Pancreas (tissue), 10 donors: ENCODE data around the gene LYST. TPM values are rescaled to one million over a fixed set of nuclear protein-coding genes. Genes with fewer than 3 reads are reported as not detected.
"Not testable (repeated sequence)": the region's sequence is repeated elsewhere in the genome, so short reads cannot be mapped to it uniquely, and the experiment has no call there.

Source experiments
- ATAC-seq, 4 donors: fragments of 200-7000 bp; cut with Tn5 transposase; one replicate each; pipeline versions ENCODE4 v1.8.0 to v1.9.1; 2020; ENCODE audit warnings: mild to moderate bottlenecking in 4 of 4, moderate library complexity in 4 of 4
- DNase-seq, 6 donors: peaks; one replicate each; pipeline ENCODE4 v3.0.0-alpha.2; 2020
- FAIRE-seq: peaks from 2 replicates; lab custom pipeline; 2012; peaks lifted over from hg19 to GRCh38; lab: Jason Lieb, UNC
- H3K27ac ChIP-seq, 4 donors: fragments of 200-600 bp; sonication (generic); 1 replicate in 3 of 4; 2 replicates in 1 of 4; pipeline versions ENCODE4 v1.5.0 to v1.8.0; 2020
- H3K27me3 ChIP-seq, 4 donors: fragments of 200-600 bp; one replicate each; pipeline ENCODE4 v1.8.0; 2021
- H3K36me3 ChIP-seq, 3 donors: fragments of 200-600 bp; sonication (generic) in 1 of 3; one replicate each; pipeline versions ENCODE4 v1.5.0 to v1.8.0; 2020 to 2021
- H3K4me1 ChIP-seq, 3 donors: fragments of 200-600 bp; one replicate each; pipeline ENCODE4 v1.8.0; 2021
- H3K4me3 ChIP-seq, 4 donors: fragments of 200-600 bp; sonication (generic) in 2 of 4; one replicate each; pipeline versions ENCODE4 v1.5.0 to v1.8.0; 2020 to 2021
- H3K9me3 ChIP-seq, 4 donors: fragments of 200-600 bp; one replicate each; pipeline ENCODE4 v1.8.0; 2021
- CTCF ChIP-seq, 4 donors: fragments of 200-600 bp; sonication (generic) in 3 of 4; IDR thresholded peaks; one replicate each; pipeline versions ENCODE4 v1.5.0 to v1.8.0; 2021; ENCODE audit warnings: antibody characterized with exemption in 4 of 4
- WGBS, 2 donors: extraction: QIAGEN DNeasy Blood & Tissue Kit; methylation state at CpG; one replicate each; pipeline ENCODE4 v1.1.7; 2013; 5-methylcytosine and 5-hydroxymethylcytosine counted together
- intact Hi-C, 3 donors: fragments of 100-400 bp; cut with DNase I; formaldehyde crosslinking; loops; one replicate each; pipeline versions ENCODE4 v1.11.1 to v1.14.2; 2022
- polyA plus RNA-seq, 2 donors: library from polyadenylated mRNA; stranded (reverse); fragments of 200-250 nt; gene quantifications; one replicate each; pipeline ENCODE4 v1.2.3, GENCODE V29; 2013
- total RNA-seq, 6 donors: library from RNA; stranded (reverse); fragmentation: NEBNext Ultra II Directional in 4 of 6; extraction: Animal tissue kit (Norgen Biotek cat#: 25700) in 4 of 6; gene quantifications; one replicate each; pipeline versions ENCODE4 v1.2.1 to v1.2.4, GENCODE V29; 2021 to 2023
- donor health status: healthy with polysubstance abuse.
- donor health status: DM: no; HTN: no; CAD: no; lungs with moderate emphysema.
- donor health status: DM: no; HTN: no; CAD: no.
- donor health status: control.
- donor health status: control.
- donor health status: Bipolar disorder and iron deficiency.
- donor health status: DM: yes; HTN: yes; CAD: no.
- donor health status: DM: no; HTN: no; CAD: no.
- donor health status: DM: no; HTN: no; CAD: no.
- donor health status: DM: yes; HTN: yes; CAD: no.

Gene LYST
- total and polyA plus RNA-seq, 8 donors: 4.3 to 13.7 (median 8.9) TPM

- H3K27ac ChIP-seq: no peak overlapping the region
- 75 to 77% methylated on average over 18 of the region's 18 CpGs for WGBS, 2 donors
- no peak for TF ChIP-seq CTCF (IDR thresholded peaks at IDR 0.05)
- H3K27me3 ChIP-seq: no peaks in the 10 kb centered on the region
- FAIRE-seq: no peak
- no peaks in the 10 kb centered on the region for H3K4me1 ChIP-seq
- no peak overlapping the region for H3K4me3 ChIP-seq
- ATAC-seq: no peak
- H3K9me3 ChIP-seq: no peaks in the 10 kb centered on the region
- no peak for DNase-seq
- intact Hi-C loops: no loop called here
- no peaks in the 10 kb centered on the region for H3K36me3 ChIP-seq
Measured at GRCh38 chr1:235622936-235623779, 243.5 kb downstream of the LYST start.

- WGBS, 2 donors: 77% methylated on average over 2 of the region's 2 CpGs
- H3K9me3 ChIP-seq, H3K4me1 ChIP-seq, H3K36me3 ChIP-seq, H3K27me3 ChIP-seq, H3K4me3 ChIP-seq, ATAC-seq, intact Hi-C loops, DNase-seq, H3K27ac ChIP-seq, FAIRE-seq: not testable (repeated sequence)
Measured at GRCh38 chr1:235619149-235619548, 247.6 kb downstream of the LYST start.

- DNase-seq: no peak
- no peaks in the 10 kb centered on the region for H3K36me3 ChIP-seq
- H3K27me3 ChIP-seq: no peaks in the 10 kb centered on the region
- no peaks in the 10 kb centered on the region for H3K9me3 ChIP-seq
- intact Hi-C loops: no loop called here
- no peaks in the 10 kb centered on the region for H3K4me1 ChIP-seq
- no peak for TF ChIP-seq CTCF (IDR thresholded peaks at IDR 0.05)
- 84 to 96% methylated on average over 3 of the region's 3 CpGs for WGBS, 2 donors
- FAIRE-seq: no peak
- no peak for ATAC-seq
- H3K27ac ChIP-seq: no peak overlapping the region
- H3K4me3 ChIP-seq: no peak overlapping the region
Measured at GRCh38 chr1:235617808-235618207, 248.9 kb downstream of the LYST start.

- H3K27ac ChIP-seq: no peak overlapping the region
- no peaks in the 10 kb centered on the region for H3K36me3 ChIP-seq
- FAIRE-seq: no peak
- no peaks in the 10 kb centered on the region for H3K4me1 ChIP-seq
- no peak for DNase-seq
- no peaks in the 10 kb centered on the region for H3K9me3 ChIP-seq
- H3K4me3 ChIP-seq: no peak overlapping the region
- 77 to 91% methylated on average over 3 of the region's 3 CpGs for WGBS, 2 donors
- no peak for TF ChIP-seq CTCF (IDR thresholded peaks at IDR 0.05)
- no peaks in the 10 kb centered on the region for H3K27me3 ChIP-seq
- intact Hi-C loops: no loop called here
- no peak for ATAC-seq
Measured at GRCh38 chr1:235617140-235617539, 249.6 kb downstream of the LYST start.

GRCh38 chr1:235614442-235614954 lies 252.2 kb downstream of the LYST start:
- no peak overlapping the region for H3K4me3 ChIP-seq
- no peaks in the 10 kb centered on the region for H3K27me3 ChIP-seq
- no peak for ATAC-seq
- no peak for FAIRE-seq
- H3K27ac ChIP-seq: no peak overlapping the region
- no peaks in the 10 kb centered on the region for H3K4me1 ChIP-seq
- no peak for TF ChIP-seq CTCF (IDR thresholded peaks at IDR 0.05)
- WGBS, 2 donors: 70 to 76% methylated on average over 7 of the region's 7 CpGs
- no peaks in the 10 kb centered on the region for H3K9me3 ChIP-seq
- no peak for DNase-seq
- intact Hi-C loops: no loop called here
- no peaks in the 10 kb centered on the region for H3K36me3 ChIP-seq
